ENCODE measurements around the gene ETFDH.
A peak's percentile ranks its signal among the peaks of the same experiment; 100 is the strongest.
"Not testable (repeated sequence)": the region's sequence is repeated elsewhere in the genome, so short reads cannot be mapped to it uniquely, and the experiment has no call there.

The ETFDH gene

GRCh38 chr4:158671915-158672806 is at the start of gene ETFDH:
ETFDH (plus strand) TSS chr4:158672296; CDS start chr4:158672457, 161 bp downstream.
- peak; percentile 96 for DNase-seq (ENCODE audit: low read depth)

GRCh38 chr4:158624889-158625478 is 47.1 kb upstream of the ETFDH start:
- DNase-seq (ENCODE audit: low read depth) = no peak

GRCh38 chr4:158625544-158625943 is 46.6 kb upstream of the ETFDH start:
- no peak for DNase-seq (ENCODE audit: low read depth)

GRCh38 chr4:158630893-158631292 is 41.2 kb upstream of the ETFDH start:
- no peak for DNase-seq (ENCODE audit: low read depth)

- DNase-seq (ENCODE audit: low read depth) = no peak
Measured at GRCh38 chr4:158636619-158637018, 35.5 kb upstream of the ETFDH start.

GRCh38 chr4:158644356-158644755 is 27.7 kb upstream of the ETFDH start:
- no peak for DNase-seq (ENCODE audit: low read depth)

GRCh38 chr4:158644760-158645159 is 27.3 kb upstream of the ETFDH start:
- no peak for DNase-seq (ENCODE audit: low read depth)

- DNase-seq (ENCODE audit: low read depth) = no peak
Measured at GRCh38 chr4:158649111-158649680, 22.9 kb upstream of the ETFDH start.

- DNase-seq (ENCODE audit: low read depth) = no peak
Measured at GRCh38 chr4:158652920-158653319, 19.2 kb upstream of the ETFDH start.

GRCh38 chr4:158656439-158656838 is 15.7 kb upstream of the ETFDH start:
- DNase-seq (ENCODE audit: low read depth) = no peak

- DNase-seq (ENCODE audit: low read depth) = no peak
Measured at GRCh38 chr4:158657291-158657690, 14.8 kb upstream of the ETFDH start.

- DNase-seq (ENCODE audit: low read depth) = not testable (repeated sequence)
Measured at GRCh38 chr4:158663255-158663654, 8.8 kb upstream of the ETFDH start.

- DNase-seq (ENCODE audit: low read depth) = not testable (repeated sequence)
Measured at GRCh38 chr4:158663707-158664625, 8.1 kb upstream of the ETFDH start.

- DNase-seq (ENCODE audit: low read depth) = no peak
Measured at GRCh38 chr4:158664806-158665205, 7.3 kb upstream of the ETFDH start.

GRCh38 chr4:158666892-158667291 is 5.2 kb upstream of the ETFDH start:
- no peak for DNase-seq (ENCODE audit: low read depth)

GRCh38 chr4:158667651-158668198 is 4.4 kb upstream of the ETFDH start:
- DNase-seq (ENCODE audit: low read depth) = no peak

- DNase-seq (ENCODE audit: low read depth) = no peak
Measured at GRCh38 chr4:158669310-158669709, 2.8 kb upstream of the ETFDH start.

GRCh38 chr4:158670975-158671664 is 976 bp upstream of the ETFDH start:
- DNase-seq (ENCODE audit: low read depth) = peak; percentile 23

GRCh38 chr4:158671665-158671914 is 506 bp upstream of the ETFDH start, which contains the start of gene C4orf46:
C4orf46 (minus strand) TSS chr4:158671887; CDS start chr4:158671801, 86 bp downstream.
- DNase-seq (ENCODE audit: low read depth) = no peak

GRCh38 chr4:158673633-158674032 is 1.5 kb downstream of the ETFDH start:
- DNase-seq (ENCODE audit: low read depth) = no peak

GRCh38 chr4:158676076-158676475 is 4.0 kb downstream of the ETFDH start:
- DNase-seq (ENCODE audit: low read depth) = no peak

All from stimulated activated CD8-positive, alpha-beta memory T cell treated with anti-CD3 and anti-CD28 coated beads, Interleukin-7, amount 100 ng/mL, for 24 hours (primary cell).